Endometrial microvascular endothelial cells (primary cell): ENCODE results near the gene FNDC5. TPM values are rescaled to one million over a fixed set of nuclear protein-coding genes. Genes with fewer than 3 reads are reported as not detected.

Source experiments
- in situ Hi-C: cut with HindIII; loops from 2 replicates; pipeline ENCODE4 v1.10.0; 2017; ENCODE audit warnings: low sequenced_read_pairs, low pct_unique_long_range_greater_than_20kb; ENCODE audit errors: inconsistent ontology term
- total RNA-seq: library from RNA; depleted of rRNA; stranded (reverse); fragments of >200 nt; gene quantifications from one replicate; pipeline ENCODE4 v1.2.3, GENCODE V29; 2015; ENCODE audit errors: inconsistent ontology term

Gene FNDC5
- total RNA-seq, 1 donor from 2014 or later = not detected

DNA sequence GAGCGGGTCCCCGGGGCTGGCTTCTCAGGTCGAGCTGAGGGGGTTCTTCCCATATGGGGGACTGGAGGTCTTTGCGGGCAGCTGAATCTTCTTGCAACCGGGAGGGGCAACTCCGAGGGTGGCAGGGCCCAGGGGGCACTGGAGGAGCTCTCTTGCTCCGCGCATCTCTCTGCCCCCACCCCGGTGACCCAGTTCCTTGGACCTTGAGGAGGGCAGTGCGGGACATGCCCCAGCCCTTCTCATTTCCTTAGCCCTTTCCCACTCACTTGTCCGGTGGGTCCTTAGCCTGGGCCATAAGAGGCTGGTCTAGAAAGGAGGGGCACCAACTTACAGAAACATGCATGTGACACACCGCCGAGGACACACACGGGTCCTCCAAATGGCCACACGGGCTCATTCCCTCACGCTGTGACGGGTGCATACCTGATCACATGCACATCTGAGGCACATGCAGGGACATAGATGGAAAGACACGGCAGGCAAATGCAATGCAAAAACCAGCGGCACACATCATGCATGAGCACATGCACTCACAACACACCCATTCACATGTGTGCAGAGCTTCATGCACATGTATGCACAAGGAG lies 16.2 kb upstream of the FNDC5 start:
- in situ Hi-C loops = no loop called here

DNA sequence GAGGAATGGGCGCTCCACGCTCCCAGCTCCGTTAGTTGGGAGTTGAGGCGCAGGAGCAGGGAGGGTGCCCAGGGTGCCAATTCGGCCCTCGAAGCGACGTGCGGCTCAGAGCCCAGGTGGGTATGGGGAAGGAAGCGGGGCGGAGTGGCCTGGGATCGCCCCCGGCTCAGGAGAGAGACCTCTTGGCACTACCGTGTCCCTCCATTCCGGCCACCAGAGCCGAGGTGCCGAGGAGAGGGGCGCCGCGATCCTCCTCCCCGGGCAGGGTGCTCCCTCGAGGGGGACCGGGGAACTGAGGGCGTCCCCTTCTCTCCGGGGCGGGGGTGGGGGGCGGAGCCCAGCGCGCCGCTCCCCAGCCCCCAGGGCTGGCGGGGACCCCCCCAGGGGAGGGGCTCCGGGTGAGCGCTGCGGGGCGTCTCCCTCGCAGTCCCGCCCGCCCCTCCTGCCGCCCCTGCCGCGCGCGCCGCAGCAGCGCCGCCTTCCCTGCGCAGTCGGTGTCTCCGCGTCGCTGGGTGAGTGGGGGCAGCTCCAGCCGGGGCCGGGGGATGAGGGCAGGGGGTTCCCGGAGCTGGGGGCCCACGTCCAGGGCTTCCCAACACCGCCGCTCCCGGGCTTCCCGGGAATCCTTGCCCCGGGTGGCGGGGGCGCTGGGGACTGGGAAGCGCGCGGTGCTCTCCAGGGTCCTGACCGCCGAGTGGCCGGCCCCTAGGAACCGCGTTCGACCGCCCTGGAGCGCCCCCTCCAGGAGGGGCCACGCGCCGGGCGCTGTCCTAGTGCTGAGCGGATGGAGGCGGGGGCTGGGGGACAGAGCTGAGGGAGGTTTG lies 15.5 kb upstream of the FNDC5 start, which contains the start of gene HPCA:
Gene HPCA, plus strand, starts transcription at position 488 of the 824 bp plus-strand sequence. CDS start 2,408 bp downstream, outside the sequence.
- in situ Hi-C loops = no loop called here

DNA sequence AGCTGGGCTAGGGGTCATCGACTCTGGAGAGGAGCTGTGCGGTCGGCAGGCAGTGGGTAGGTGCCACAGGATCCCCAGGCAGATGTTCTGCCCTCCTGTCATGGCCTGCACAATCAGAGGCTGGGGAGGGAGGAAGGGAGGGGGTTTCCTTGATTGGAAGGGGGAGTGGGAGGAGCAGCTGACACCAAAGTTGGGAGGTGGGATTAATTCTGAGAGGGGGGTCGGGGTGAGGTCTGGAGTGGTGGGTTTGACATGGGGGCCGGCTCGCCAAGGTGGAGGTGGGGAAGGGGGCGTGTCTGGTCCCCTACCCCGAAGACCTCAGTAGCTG lies 14.9 kb upstream of the FNDC5 start:
- in situ Hi-C loops = no loop called here

DNA sequence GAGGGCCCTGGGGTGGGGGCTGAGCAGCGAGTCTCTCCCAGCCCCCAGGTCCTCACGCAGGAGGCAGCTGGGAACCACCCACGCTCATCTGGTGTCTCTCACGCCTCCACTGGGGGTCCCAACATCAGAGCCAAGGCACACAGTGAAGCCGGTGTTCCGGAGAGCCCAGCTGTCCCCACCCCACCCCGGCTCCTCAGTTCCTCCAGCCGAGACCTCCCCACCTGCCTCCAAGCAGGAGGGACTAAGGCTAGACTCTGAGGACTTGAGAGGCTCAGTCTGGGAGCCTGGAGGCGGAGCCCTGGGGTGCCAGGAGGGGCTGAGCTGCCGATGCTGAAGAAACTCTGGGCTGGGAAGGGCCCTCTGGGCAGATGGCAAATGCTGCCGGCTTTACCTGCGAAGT lies 14.0 kb upstream of the FNDC5 start:
- in situ Hi-C loops = no loop called here

DNA sequence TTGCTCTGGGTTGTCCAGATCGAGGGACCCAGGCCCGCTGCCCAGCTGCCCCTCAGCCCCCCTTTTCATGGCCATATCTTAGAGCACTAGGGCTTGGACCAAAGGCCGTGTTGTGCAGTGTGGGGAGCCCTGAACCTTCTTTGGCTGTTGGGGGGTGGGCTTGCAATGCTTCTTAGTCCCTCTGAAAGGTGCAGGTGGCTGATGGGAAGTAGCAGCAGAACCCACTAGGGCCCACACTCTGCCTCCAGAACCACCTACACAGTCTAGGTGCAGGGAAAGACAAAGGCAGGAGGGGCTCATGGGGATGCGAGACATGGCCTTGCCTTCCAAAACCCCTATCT lies 13.3 kb upstream of the FNDC5 start:
- in situ Hi-C loops = no loop called here

GRCh38 chr1:32883338-32884031 lies 12.8 kb upstream of the FNDC5 start:
- in situ Hi-C loops = no loop called here

DNA sequence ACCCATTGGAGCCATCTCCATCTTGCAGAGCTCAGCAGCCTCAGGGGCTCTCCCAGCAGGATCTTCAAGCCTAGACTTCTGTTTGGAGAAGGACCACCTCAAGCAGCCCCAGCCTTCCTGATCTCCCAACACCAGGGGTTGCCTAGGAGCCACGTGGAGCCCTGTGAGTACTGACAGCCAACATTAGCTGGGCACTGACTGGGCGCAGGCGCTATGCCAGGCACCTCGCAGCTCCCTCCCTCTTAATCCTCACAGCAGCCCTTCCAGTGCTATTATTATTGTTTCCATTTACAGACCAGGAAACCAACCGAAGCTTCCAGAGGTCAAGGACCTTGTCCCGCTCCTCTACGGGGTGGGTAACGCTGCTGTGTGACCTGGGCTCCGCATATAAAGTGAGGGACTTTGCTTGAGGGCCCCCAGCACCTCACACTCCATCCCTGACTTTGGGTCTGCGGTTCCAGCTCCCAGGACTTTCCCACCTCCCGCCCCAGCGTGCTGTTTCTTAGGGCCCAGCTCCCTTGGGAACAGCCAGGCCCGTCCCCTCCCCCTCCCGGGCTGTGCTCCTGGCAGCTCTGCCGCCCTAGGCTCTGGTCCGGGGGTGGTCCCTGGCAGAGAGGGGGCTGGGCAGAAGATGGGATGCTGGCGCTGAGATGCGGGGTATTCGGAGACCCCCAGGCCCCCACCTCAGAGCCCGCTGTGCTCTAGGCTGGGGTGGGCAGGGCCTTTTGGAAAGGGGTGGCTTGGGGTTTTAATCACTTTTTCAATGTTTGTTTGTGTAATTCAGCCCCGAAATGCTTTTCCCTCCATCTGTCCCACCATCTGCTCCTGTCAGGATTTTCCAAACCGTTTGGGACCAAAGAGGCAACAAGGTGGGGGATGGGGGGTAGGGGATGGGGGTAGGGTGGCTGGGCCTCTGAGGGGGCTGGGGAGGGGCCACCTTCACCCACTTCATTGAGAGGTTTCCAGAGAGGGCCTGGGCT lies 11.4 kb upstream of the FNDC5 start:
- in situ Hi-C loops = no loop called here

DNA sequence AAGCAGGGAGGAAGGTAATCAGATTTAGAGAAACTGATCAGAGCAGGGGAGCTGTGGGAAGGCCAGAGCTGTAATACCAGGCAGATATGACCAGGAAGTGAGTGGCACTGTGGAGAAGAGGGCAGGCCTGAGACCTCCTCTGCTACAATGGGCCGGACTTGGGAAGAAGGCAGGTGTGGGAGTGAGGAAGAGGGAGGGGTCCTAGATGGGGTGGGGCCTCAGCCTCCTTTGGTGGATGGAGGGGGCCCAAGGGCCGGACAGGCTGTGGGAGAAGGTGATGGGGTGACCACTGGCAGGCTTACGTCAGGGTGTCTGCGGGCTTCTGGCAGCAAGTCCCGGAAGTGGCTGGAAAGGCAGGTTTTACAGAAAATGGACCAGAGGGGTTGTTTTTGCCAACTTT lies 10.6 kb upstream of the FNDC5 start:
- in situ Hi-C loops = no loop called here

- in situ Hi-C loops = no loop called here
Observed at GRCh38 chr1:32878637-32879041, 7.9 kb upstream of the FNDC5 start.

GRCh38 chr1:32878183-32878582 lies 7.5 kb upstream of the FNDC5 start:
- in situ Hi-C loops = no loop called here

DNA sequence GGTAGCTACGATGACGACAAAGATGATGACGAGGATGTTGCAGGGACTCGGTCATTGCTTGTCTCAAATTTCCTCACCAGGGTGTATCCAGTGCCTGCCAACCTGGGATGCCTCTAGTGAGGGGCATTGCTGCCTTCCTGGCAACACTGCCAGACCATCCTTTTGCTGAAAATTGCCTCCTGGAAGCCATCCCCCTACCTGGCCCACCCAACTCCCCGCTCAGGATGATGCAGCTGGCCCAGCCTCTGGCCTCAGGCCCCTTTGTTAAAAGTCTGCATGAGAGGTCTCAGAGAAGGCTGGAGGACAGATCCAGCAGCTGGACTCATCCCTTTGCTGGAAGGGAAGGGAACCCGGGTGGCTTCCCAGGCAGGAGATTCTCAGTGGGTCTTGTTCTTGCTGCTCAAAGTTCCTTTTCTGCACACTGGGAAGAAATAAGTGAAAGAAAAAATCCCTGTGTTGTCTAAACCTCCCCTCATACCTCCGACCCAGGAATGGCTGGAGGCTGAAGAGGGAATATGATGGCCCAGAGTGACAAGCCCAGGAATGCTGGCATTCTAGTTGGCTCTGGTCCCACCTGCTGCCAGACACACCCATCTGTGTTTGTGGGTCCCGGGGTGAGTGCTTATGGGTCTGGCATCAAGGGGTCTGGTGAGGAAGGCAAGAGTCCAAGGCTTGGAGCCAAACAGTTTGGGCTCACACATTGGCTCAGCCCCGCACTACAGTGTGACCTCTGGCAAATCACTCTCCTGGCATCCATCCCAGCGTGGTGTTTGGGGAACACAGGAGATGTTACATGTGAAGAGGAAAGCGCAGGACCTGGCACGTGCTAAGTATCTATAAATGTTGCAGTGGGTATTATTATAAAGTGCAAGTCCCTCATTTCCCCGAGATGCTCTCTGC lies 6.7 kb upstream of the FNDC5 start:
- in situ Hi-C loops = no loop called here

- in situ Hi-C loops = no loop called here
Observed at GRCh38 chr1:32876341-32877210, 5.9 kb upstream of the FNDC5 start.

- in situ Hi-C loops = no loop called here
Observed at GRCh38 chr1:32874860-32875752, 4.4 kb upstream of the FNDC5 start.

GRCh38 chr1:32873484-32873883 lies 2.8 kb upstream of the FNDC5 start:
- in situ Hi-C loops = no loop called here

DNA sequence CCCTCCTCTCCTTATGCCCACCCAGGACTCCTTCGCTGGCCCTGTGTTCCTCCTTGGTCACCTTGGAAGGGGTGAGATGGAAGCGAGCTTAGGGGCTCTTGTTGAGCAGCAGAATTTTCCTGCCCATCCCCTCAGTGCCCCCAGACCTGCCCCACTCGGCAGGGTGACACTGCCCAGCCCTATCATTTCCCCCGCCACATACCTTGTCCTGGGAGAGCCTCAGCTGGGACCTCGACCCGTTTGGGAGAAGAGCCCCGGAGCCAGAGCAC lies 1.4 kb upstream of the FNDC5 start:
- in situ Hi-C loops = no loop called here

- in situ Hi-C loops = no loop called here
Observed at GRCh38 chr1:32871364-32872191, 866 bp upstream of the FNDC5 start.
